Trophoblast cell (in vitro differentiated cells and primary cell): ENCODE results near the gene MAP2K5.
A peak's percentile ranks its signal among the peaks of the same experiment; 100 is the strongest.

Experiments
- DNase-seq, 2 donors: peaks; one replicate each; pipeline ENCODE4 v3.0.0-alpha.2; 2016
- H2AFZ ChIP-seq: 2 replicates; pipeline ENCODE4 v1.6.1; 2013; ENCODE audit warnings: low read length, moderate library complexity, mild to moderate bottlenecking; ENCODE audit not compliant: insufficient read depth, poor library complexity
- H2AK5ac ChIP-seq: 2 replicates; pipeline ENCODE4 v1.6.1; 2013; ENCODE audit warnings: mild to moderate bottlenecking, low read length
- H2BK120ac ChIP-seq: 2 replicates; pipeline ENCODE4 v1.6.1; 2013; ENCODE audit warnings: low read length, mild to moderate bottlenecking, moderate library complexity; ENCODE audit not compliant: insufficient read depth, poor library complexity
- H2BK12ac ChIP-seq: 2 replicates; pipeline ENCODE4 v1.6.1; 2013; ENCODE audit warnings: mild to moderate bottlenecking, low read length, moderate library complexity
- H2BK5ac ChIP-seq: 2 replicates; pipeline ENCODE4 v1.6.1; 2013; ENCODE audit warnings: low read length, low read depth, moderate library complexity, mild to moderate bottlenecking; ENCODE audit not compliant: poor library complexity
- H3K14ac ChIP-seq: 2 replicates; pipeline ENCODE4 v1.6.1; 2013; ENCODE audit warnings: mild to moderate bottlenecking, low read length
- H3K18ac ChIP-seq: 2 replicates; pipeline ENCODE4 v1.6.1; 2013; ENCODE audit warnings: mild to moderate bottlenecking, low read length
- H3K23ac ChIP-seq: 2 replicates; pipeline ENCODE4 v1.6.1; 2013; ENCODE audit warnings: low read length
- H3K27ac ChIP-seq: 2 replicates; pipeline ENCODE4 v1.5.1; 2013; ENCODE audit warnings: low read depth, mild to moderate bottlenecking, inconsistent platforms, low read length, moderate library complexity
- H3K27me3 ChIP-seq: 2 replicates; pipeline ENCODE4 v1.6.1; 2013; ENCODE audit warnings: inconsistent platforms, mild to moderate bottlenecking, low read length, moderate library complexity; ENCODE audit not compliant: insufficient read depth
- H3K36me3 ChIP-seq, 2 experiments: 1 replicate in 1 of 2; 2 replicates in 1 of 2; pipeline ENCODE4 v1.6.1; 2013; ENCODE audit warnings: low read length in 2 of 2, mild to moderate bottlenecking in 2 of 2, moderate library complexity in 1 of 2; ENCODE audit not compliant: insufficient read depth in 2 of 2, control insufficient read depth in 1 of 2
- H3K4ac ChIP-seq: 2 replicates; pipeline ENCODE4 v1.6.1; 2013; ENCODE audit warnings: low read depth, mild to moderate bottlenecking, low read length, moderate library complexity
- H3K4me1 ChIP-seq, 2 experiments: 1 replicate in 1 of 2; 2 replicates in 1 of 2; pipeline ENCODE4 v1.6.1; 2013; ENCODE audit warnings: low read length in 2 of 2, mild to moderate bottlenecking in 2 of 2, moderate library complexity in 1 of 2; ENCODE audit not compliant: insufficient read depth in 2 of 2, control insufficient read depth in 1 of 2
- H3K4me2 ChIP-seq: 2 replicates; pipeline ENCODE4 v1.6.1; 2013; ENCODE audit warnings: inconsistent platforms, mild to moderate bottlenecking, low read length, moderate library complexity
- H3K4me3 ChIP-seq: 2 replicates; pipeline ENCODE4 v1.5.1; 2013; ENCODE audit warnings: mild to moderate bottlenecking, low read depth, low read length, inconsistent platforms
- H3K79me1 ChIP-seq: one replicate; pipeline ENCODE4 v1.6.1; 2013; ENCODE audit warnings: low read length
- H3K79me2 ChIP-seq: 2 replicates; pipeline ENCODE4 v1.6.1; 2013; ENCODE audit warnings: low read length, mild to moderate bottlenecking; ENCODE audit not compliant: control insufficient read depth, insufficient read depth, poor library complexity
- H3K9ac ChIP-seq: 2 replicates; pipeline ENCODE4 v1.6.1; 2013; ENCODE audit warnings: mild to moderate bottlenecking, low read length
- H3K9me3 ChIP-seq: 2 replicates; pipeline ENCODE4 v1.6.1; 2013; ENCODE audit warnings: low read depth, mild to moderate bottlenecking, control low read depth, inconsistent platforms, low read length; ENCODE audit not compliant: insufficient read depth
- H4K12ac ChIP-seq: 2 replicates; pipeline ENCODE4 v1.6.1; 2013; ENCODE audit warnings: low read depth, mild to moderate bottlenecking, low read length, moderate library complexity
- H4K8ac ChIP-seq: 2 replicates; pipeline ENCODE4 v1.6.1; 2013; ENCODE audit warnings: low read depth, mild to moderate bottlenecking, low read length, moderate library complexity
- H4K91ac ChIP-seq: one replicate; pipeline ENCODE4 v1.6.1; 2013; ENCODE audit warnings: low read depth, mild to moderate bottlenecking, low read length, moderate library complexity
- WGBS: extraction: QIAGEN DNeasy Blood & Tissue Kit; methylation state at CpG from one replicate; pipeline ENCODE4 v1.1.7; 2013; ENCODE audit warnings: missing lambda C conversion rate; ENCODE audit not compliant: insufficient read length, insufficient coverage; ENCODE audit errors: extremely low coverage; 5-methylcytosine and 5-hydroxymethylcytosine counted together

The MAP2K5 gene

DNA sequence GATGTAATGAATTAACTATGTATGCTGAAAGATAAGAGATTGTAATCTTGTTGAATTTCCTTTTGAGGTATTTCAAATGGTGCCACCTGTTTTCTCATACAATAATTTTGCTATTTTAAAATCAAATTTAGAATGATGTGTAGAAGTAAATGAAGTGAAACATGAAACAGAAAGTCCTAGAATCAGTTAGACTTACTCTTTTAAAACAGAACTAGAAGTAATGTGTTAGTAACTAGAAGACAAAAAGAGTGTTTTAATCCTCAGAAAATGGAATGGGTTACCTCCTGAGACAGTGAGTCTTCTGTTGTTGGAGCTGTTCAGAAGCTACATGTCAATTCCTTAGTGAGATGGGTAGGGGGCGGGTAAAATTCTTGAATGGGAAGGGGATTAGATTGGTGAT lies 8.1 kb upstream of the MAP2K5 start:
- no peak overlapping the region for H3K4me2 ChIP-seq
- no peak overlapping the region for H2BK5ac ChIP-seq
- no peak overlapping the region for H4K8ac ChIP-seq
- no peak overlapping the region for H2BK12ac ChIP-seq
- H3K79me1 ChIP-seq: no peaks in the 10 kb centered on the region
- H3K27ac ChIP-seq: no peak overlapping the region
- H3K79me2 ChIP-seq: no peaks in the 10 kb centered on the region
- H4K91ac ChIP-seq: no peak overlapping the region
- no peak overlapping the region for H3K14ac ChIP-seq
- DNase-seq: no peak
- H3K4me3 ChIP-seq: no peak overlapping the region
- H3K27me3 ChIP-seq: no peaks in the 10 kb centered on the region
- no peak overlapping the region for H3K18ac ChIP-seq
- H3K36me3 ChIP-seq: no peaks in the 10 kb centered on the region
- H3K9me3 ChIP-seq: no peaks in the 10 kb centered on the region
- H4K12ac ChIP-seq: no peak overlapping the region
- no peaks in the 10 kb centered on the region for H3K4me1 ChIP-seq
- no peak overlapping the region for H2AK5ac ChIP-seq
- no peak overlapping the region for H3K9ac ChIP-seq
- no peak overlapping the region for H2AFZ ChIP-seq
- H3K4ac ChIP-seq: no peak overlapping the region
- no CpG with 5 or more reads among the region's 1 CpG for WGBS
- no peak overlapping the region for H2BK120ac ChIP-seq
- H3K23ac ChIP-seq: no peak overlapping the region

DNA sequence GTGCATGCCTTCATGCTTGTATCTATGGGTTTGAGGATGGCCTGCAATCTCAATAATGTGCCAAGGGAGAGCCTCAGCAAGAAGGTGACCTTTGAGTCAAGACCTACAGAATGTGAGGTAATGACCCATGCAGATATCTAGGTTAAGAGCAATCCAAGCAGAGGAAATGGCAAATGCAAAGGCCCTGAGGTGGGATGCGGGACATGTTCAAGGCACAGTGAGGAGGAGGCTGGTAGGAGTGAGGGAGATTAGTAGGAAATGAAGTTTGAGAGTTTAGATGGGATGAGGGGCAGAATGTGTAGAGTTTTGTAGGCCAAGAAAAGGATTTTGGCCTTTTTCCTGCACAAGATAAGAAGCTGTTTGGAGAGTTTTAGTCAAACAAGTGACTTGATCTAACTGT lies 4.7 kb upstream of the MAP2K5 start:
- Histone ChIP-seq H3K9ac (no peak overlapping the region), H4K8ac (no peak overlapping the region), H2BK120ac (no peak overlapping the region), H3K14ac (no peak overlapping the region), H2BK12ac (no peak overlapping the region), H3K4ac (no peak overlapping the region), H4K91ac (no peak overlapping the region), H3K79me2 (peaks cover 4% of the 10 kb centered on the region), H3K4me2 (no peak overlapping the region), H3K79me1 (peaks cover 4% of the 10 kb centered on the region), H3K18ac (no peak overlapping the region), H2AFZ (no peak overlapping the region), H3K4me1 (peaks cover 1 to 4% of the 10 kb centered on the region in 2 experiments), H3K4me3 (no peak overlapping the region), H3K36me3 (no peaks in the 10 kb centered on the region), H3K9me3 (no peaks in the 10 kb centered on the region), H3K27me3 (no peaks in the 10 kb centered on the region), H3K27ac (no peak overlapping the region), H2AK5ac (no peak overlapping the region), H2BK5ac (no peak overlapping the region), H4K12ac (no peak overlapping the region), H3K23ac (no peak overlapping the region)
- WGBS: no CpG with 5 or more reads among the region's 1 CpG
- no peak for DNase-seq

DNA sequence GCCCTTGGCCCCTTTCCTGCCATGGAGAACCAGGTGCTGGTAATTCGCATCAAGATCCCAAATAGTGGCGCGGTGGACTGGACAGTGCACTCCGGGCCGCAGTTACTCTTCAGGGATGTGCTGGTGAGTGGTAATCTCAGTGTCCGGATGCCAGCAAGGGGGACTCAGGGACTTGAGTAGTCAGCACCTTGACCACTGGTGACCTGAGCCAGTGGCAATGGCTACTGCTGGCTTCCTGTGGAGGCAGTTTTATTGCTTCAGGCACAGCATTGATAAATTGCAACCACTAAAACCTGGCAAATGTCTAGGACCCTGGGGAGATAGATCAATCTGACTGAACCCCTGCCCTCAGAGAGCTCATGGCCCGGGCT lies 830 bp downstream of the MAP2K5 start:
- no peak overlapping the region for H3K4ac ChIP-seq
- peak overlapping the region; percentile 72 for H4K91ac ChIP-seq
- H3K36me3 ChIP-seq: peaks cover 3 to 4% of the 10 kb centered on the region in 2 experiments
- peak overlapping the region; percentile 88 for H3K18ac ChIP-seq
- H3K23ac ChIP-seq: no peak overlapping the region
- H2BK12ac ChIP-seq: no peak overlapping the region
- H2AK5ac ChIP-seq: peak overlapping the region; percentile 45
- no peak overlapping the region for H3K27ac ChIP-seq
- H2BK120ac ChIP-seq: no peak overlapping the region
- WGBS: no CpG with 5 or more reads among the region's 7 CpGs
- no peak overlapping the region for H2BK5ac ChIP-seq
- DNase-seq: peak in 1 of 2 donors; percentile 7
- no peaks in the 10 kb centered on the region for H3K9me3 ChIP-seq
- H3K4me1 ChIP-seq: peaks cover 7 to 11% of the 10 kb centered on the region in 2 experiments
- H3K79me1 ChIP-seq: peaks cover 4% of the 10 kb centered on the region
- peaks cover 4% of the 10 kb centered on the region for H3K79me2 ChIP-seq
- peak overlapping the region; percentile 20 for H4K12ac ChIP-seq
- H3K27me3 ChIP-seq: no peaks in the 10 kb centered on the region
- peak overlapping the region; percentile 91 for H3K4me3 ChIP-seq
- H3K9ac ChIP-seq: no peak overlapping the region
- peak overlapping the region; percentile 94 for H2AFZ ChIP-seq
- H3K14ac ChIP-seq: no peak overlapping the region
- peak overlapping the region; percentile 90 for H4K8ac ChIP-seq
- H3K4me2 ChIP-seq: peak overlapping the region; percentile 96

DNA sequence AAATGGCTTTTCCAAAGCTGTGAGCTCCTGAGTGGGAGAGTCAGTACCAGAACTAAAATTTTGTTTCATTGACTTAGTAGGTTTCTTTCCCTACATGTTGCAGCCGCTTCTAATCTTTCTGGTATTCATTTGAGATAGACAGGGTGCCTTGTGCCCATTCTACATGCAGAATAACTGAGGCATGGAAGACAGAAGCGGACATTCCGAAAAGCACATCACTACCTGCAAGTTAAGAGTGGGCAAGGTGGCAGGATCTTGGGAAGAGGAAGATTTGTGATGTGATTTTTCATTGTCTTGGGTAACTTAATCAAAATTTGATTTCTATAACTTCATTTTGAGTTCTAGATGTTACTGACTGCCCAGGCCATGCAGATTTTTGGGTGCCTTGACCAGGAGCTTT lies 2.0 kb downstream of the MAP2K5 start:
- Histone ChIP-seq H3K79me1 (peaks cover 4% of the 10 kb centered on the region), H4K12ac (no peak overlapping the region), H2BK120ac (no peak overlapping the region), H3K18ac (no peak overlapping the region), H3K23ac (no peak overlapping the region), H2AK5ac (no peak overlapping the region), H3K14ac (no peak overlapping the region), H2BK12ac (no peak overlapping the region), H3K4ac (no peak overlapping the region), H3K27me3 (no peaks in the 10 kb centered on the region), H3K4me1 (peaks cover 7 to 11% of the 10 kb centered on the region in 2 experiments), H2BK5ac (no peak overlapping the region), H3K4me3 (no peak overlapping the region), H4K8ac (no peak overlapping the region), H4K91ac (no peak overlapping the region), H3K27ac (no peak overlapping the region), H3K9ac (no peak overlapping the region), H2AFZ (no peak overlapping the region), H3K36me3 (peaks cover 3 to 6% of the 10 kb centered on the region in 2 experiments), H3K4me2 (no peak overlapping the region), H3K79me2 (peaks cover 4% of the 10 kb centered on the region), H3K9me3 (no peaks in the 10 kb centered on the region)
- WGBS: no CpG with 5 or more reads among the region's 3 CpGs
- DNase-seq: no peak
